GM10266 (cell line): ENCODE results near the gene NFATC1.

ENCODE experiments used
- DNase-seq: peaks from one replicate; pipeline ENCODE4 v3.0.0; 2012; ENCODE audit errors: extremely low spot score
- TF ChIP-seq, protein P1 (sequence below): IDR thresholded peaks from 2 replicates; pipeline ENCODE4 v1.5.1; 2012; ENCODE audit warnings: mild to moderate bottlenecking, low read depth; ENCODE audit not compliant: control insufficient read depth, insufficient read depth; ENCODE audit errors: missing control alignments

The NFATC1 gene

DNA sequence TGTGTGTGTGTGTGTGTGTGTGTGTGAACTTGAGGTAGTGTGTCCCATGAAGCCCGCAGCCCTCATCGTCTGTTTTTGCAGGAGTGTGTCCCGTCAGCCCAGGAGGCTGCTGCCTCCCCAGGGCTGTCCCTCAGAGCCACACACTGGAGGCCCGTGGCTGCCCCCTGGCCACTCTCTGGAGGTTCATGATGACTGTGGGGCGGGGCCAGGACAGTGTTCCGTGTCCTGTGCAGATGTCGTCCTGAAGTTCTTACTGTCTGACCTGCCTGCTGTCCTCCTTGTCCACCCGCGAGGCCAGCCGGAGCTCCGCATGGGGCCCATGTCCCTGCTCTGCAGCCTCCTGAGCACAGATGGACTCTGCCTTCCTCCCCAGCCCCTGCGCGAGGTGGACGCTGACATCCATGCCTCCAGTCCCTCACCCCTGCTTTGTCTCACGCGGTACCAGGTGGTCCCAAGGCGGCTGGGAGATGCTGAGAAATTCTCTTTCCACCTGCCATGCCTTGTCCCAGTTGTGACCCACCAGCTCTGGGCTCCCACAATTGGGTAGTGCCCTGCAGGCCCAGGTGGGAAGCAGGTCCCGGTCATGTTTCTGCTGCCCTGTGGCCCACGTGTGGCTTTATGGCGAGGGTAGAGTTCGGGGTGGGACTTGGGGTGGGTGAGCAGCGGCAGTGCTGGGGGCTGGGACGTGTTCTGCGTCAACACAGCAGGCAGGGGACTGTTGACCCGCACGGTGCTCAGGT, 92.8 kb downstream of the NFATC1 start:
- no peak for DNase-seq
- TF ChIP-seq, protein P1, sequence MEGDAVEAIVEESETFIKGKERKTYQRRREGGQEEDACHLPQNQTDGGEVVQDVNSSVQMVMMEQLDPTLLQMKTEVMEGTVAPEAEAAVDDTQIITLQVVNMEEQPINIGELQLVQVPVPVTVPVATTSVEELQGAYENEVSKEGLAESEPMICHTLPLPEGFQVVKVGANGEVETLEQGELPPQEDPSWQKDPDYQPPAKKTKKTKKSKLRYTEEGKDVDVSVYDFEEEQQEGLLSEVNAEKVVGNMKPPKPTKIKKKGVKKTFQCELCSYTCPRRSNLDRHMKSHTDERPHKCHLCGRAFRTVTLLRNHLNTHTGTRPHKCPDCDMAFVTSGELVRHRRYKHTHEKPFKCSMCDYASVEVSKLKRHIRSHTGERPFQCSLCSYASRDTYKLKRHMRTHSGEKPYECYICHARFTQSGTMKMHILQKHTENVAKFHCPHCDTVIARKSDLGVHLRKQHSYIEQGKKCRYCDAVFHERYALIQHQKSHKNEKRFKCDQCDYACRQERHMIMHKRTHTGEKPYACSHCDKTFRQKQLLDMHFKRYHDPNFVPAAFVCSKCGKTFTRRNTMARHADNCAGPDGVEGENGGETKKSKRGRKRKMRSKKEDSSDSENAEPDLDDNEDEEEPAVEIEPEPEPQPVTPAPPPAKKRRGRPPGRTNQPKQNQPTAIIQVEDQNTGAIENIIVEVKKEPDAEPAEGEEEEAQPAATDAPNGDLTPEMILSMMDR = no peak

DNA sequence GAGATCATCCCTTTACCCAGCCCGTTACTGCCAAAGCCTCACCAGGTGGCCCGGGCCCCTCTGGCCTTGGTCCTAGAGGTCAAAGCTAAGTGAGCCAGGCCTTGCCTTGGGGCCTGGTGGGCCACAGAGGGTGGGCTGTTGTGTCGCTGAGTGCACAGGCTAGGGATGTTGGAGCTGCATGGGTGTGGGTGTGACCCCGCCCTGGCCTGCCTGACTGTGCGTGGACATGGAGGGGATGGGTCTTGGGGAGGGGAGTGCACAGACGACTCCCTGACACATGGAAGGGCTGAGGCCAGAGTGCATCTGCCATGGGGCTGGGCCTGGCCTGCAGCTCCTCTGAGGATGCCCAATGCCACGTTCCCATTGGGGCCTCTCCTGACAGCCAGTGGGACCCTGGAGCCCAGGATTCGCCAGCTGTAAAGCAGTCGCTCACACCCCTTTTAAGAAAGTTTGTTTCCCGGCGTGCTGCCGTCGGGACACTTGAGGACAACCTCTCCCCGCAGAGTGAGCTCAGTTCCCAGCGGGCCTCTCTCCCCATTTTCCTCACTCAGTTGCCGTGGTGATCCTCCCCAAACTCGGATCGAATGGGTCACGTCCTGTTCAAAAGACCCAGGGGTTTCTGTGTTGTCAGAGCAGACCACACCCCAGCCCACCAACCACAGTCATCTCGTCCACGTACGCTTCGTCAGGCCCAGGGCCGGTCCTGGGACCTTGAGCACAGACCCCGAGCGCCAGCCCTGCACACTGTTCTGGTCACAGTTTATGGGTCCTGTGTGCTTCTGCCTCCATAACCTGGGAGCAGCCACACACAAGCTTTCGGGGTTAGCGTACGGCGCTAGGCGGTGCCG, 93.5 kb downstream of the NFATC1 start:
- no peak for DNase-seq
- TF ChIP-seq, protein P1 = no peak

DNA sequence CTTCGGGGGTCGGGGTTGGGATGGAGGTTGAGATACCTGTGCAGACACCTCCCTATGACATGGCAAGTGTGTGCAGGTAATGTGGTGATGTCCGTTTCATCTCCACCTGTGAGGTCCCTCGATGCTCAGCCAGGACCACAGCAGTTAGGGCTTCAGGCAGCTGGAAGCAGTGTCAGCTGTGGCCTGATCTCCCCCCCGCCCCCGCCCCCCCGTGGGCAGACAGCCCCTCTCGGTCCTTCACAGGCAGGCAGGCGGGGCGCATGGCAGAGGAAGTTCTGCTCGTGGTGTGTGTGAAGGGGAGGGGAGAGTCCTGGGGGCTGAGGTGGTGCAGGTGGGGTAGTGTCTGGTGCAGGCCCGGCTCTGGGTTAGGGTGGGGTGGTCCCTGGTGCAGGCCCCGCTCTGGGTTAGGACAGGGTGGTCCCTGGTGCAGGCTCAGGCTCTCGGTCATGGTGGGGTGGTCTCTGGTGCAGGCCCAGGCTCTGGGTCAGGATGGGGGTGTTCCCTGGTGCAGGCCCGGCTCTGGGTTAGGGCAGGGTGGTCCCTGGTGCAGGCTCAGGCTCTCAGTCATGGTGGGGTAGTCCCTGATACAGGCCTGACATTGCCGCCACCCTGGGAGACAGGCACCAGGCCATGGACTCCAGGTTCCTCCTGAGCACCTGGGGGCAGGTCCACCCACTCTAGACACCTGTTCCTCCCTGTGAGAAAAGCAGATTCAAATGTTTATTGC, 94.3 kb downstream of the NFATC1 start:
- TF ChIP-seq, protein P1 = no peak
- DNase-seq = no peak

DNA sequence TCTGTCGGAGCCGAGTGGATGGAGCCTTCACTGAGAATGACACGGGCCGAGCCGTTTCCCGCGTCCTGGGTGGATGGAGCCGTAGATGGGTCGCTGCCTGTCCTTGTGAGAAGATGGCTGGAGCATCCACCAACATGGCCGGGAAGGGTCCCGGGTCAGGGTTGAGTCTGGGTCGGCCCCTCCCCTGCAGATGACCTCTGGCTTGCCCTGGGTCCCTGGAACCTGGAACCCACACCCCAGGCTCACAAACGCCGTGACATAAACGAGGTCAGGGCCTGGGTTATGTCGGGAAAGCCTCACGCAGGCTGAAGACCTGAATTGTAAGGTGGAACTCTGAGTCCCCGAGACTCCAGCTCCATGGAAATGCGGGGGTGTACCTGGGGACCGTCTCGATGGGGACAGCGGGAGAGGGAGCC, 94.9 kb downstream of the NFATC1 start:
- no peak for DNase-seq
- TF ChIP-seq, protein P1 = no peak

DNA sequence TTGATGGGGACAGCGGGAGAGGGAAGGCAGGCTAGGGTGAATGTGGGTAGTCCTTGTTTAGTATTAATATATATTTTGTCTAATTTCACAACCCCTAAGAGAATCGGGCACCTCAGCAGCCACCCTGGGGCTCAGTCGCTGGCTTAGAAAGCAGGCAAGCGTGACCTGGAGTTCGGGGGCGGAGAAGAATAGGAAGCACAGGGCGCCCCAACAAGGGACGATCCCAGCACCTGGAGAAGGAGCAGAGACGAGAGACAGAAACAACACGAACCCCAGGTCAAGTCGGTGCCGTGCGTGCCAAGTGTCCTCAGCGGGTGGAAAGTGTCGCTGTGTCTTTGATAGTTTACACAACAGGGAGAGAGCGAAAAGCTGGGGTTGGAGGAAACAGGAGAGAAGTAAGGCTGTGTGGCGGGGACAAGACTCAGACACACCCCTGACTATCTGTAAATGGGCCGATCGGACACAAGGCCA, 95.4 kb downstream of the NFATC1 start:
- TF ChIP-seq, protein P1 = no peak
- DNase-seq = no peak

DNA sequence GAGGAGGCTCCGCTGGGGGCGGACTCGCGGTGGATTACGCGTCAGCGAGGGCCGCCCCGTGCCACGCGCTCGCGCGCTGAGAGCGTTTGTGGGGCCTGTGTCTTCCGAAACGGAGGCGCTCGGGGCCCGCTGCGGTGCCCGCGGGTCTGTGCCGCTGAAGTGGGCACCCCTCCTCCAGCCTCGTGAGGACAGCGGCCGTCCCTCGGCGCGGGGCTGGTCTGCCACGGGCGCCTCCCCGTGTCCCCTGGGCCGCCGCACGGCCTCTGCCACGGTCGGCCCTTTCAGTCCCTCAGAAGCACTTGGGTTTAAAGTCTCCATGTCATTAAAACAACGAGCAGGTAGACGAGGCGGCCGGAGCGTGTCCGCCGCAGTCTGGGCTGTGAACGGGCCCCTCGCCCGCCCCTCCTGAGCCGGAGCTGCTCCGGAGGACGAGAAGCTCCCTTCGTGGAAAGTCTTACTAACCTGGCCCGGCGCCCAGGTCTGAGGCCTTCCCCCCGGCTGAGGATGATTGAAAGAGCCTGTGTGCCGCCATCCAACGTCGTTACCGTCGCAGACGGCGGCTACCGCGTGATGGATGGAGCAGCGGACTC, 97.6 kb downstream of the NFATC1 start:
- TF ChIP-seq, protein P1 = no peak

More for the DNA sequence above, 97.6 kb downstream of the NFATC1 start:
- no peak for DNase-seq
